Measurements from ENCODE around the gene PPP1R10.
A peak's percentile ranks its signal among the peaks of the same experiment; 100 is the strongest.

PPP1R10 gene

DNA sequence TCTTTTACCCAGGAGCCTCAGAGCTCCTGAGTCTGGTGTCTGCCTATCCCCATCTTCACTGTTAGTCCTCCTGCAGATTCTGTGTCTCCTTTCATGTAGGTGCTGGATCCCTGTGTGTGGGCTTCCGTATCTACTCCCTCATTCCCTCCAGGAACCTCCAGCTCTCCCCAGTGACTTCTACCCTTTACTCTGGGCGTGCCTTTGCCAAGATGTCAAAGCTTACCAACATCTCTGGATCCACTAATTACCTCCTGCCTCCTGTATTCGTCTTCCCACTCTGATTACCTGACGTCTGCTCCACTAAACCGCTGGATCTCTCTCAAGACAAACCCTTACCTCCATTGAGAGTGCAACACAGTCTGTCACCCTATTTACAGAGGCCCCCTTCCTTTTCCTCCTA lies 27.7 kb upstream of the PPP1R10 start:
- DNase-seq (ENCODE audit: low spot score), result no peak
- in situ Hi-C loops (cut with MboI; ENCODE audit: low sequenced_read_pairs, unreplicated experiment), result no loop called here
- TF ChIP-seq CTCF (IDR thresholded peaks at IDR 0.05; ENCODE audit: borderline replicate concordance, control extremely low read depth, extremely low read depth, insufficient read depth, missing control alignments), result no peak

DNA sequence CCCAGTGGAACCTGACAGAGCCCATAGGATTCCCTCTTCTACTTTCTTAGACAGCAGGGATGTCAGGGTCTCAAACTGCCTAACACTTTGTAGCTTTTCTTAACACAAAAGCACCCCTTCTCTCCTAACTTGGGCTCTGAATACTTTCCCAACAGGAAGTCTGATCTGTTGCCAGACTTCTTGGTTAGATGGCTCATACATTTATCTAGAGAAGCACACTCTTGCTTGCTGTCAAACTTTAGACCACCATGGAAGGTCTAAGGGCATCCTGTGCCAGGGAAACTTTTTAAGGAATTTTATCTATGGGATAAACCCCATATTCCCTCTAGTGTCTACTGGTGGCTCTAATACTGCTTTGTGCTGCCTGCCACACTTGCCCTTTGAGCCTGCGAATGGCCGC lies 26.6 kb upstream of the PPP1R10 start:
- in situ Hi-C loops (cut with MboI; ENCODE audit: low sequenced_read_pairs, unreplicated experiment), result no loop called here
- TF ChIP-seq CTCF (IDR thresholded peaks at IDR 0.05; ENCODE audit: borderline replicate concordance, control extremely low read depth, extremely low read depth, insufficient read depth, missing control alignments), result no peak
- no peak for DNase-seq (ENCODE audit: low spot score)

DNA sequence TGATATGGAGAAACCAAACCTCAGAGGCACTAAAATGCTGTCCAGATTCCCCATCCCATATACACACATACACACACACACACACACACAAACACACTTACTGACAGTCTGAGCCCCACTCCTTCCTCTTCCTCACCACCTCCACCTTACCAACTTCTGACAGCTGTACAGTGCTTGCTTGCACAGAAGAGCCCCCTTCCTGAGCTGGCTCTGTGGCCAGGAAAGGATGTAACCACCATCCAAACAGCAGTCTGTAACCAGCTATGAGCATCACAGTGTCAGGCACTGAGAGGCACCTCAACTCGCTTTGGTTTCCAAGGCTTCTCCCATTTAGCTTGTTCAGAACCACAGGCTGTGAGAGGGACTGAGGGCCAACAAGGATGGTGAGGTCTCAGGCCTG lies 24.0 kb upstream of the PPP1R10 start:
- no peak for TF ChIP-seq CTCF (IDR thresholded peaks at IDR 0.05; ENCODE audit: borderline replicate concordance, control extremely low read depth, extremely low read depth, insufficient read depth, missing control alignments)
- no peak for DNase-seq (ENCODE audit: low spot score)
- in situ Hi-C loops (cut with MboI; ENCODE audit: low sequenced_read_pairs, unreplicated experiment), result no loop called here

GRCh38 chr6:30640481-30640880 lies 23.4 kb upstream of the PPP1R10 start:
- no peak for TF ChIP-seq CTCF (IDR thresholded peaks at IDR 0.05; ENCODE audit: borderline replicate concordance, control extremely low read depth, extremely low read depth, insufficient read depth, missing control alignments)
- in situ Hi-C loops (cut with MboI; ENCODE audit: low sequenced_read_pairs, unreplicated experiment), result no loop called here
- no peak for DNase-seq (ENCODE audit: low spot score)

- in situ Hi-C loops (cut with MboI; ENCODE audit: low sequenced_read_pairs, unreplicated experiment), result no loop called here
- no peak for TF ChIP-seq CTCF (IDR thresholded peaks at IDR 0.05; ENCODE audit: borderline replicate concordance, control extremely low read depth, extremely low read depth, insufficient read depth, missing control alignments)
Observed at GRCh38 chr6:30635834-30636233, 18.8 kb upstream of the PPP1R10 start.

DNA sequence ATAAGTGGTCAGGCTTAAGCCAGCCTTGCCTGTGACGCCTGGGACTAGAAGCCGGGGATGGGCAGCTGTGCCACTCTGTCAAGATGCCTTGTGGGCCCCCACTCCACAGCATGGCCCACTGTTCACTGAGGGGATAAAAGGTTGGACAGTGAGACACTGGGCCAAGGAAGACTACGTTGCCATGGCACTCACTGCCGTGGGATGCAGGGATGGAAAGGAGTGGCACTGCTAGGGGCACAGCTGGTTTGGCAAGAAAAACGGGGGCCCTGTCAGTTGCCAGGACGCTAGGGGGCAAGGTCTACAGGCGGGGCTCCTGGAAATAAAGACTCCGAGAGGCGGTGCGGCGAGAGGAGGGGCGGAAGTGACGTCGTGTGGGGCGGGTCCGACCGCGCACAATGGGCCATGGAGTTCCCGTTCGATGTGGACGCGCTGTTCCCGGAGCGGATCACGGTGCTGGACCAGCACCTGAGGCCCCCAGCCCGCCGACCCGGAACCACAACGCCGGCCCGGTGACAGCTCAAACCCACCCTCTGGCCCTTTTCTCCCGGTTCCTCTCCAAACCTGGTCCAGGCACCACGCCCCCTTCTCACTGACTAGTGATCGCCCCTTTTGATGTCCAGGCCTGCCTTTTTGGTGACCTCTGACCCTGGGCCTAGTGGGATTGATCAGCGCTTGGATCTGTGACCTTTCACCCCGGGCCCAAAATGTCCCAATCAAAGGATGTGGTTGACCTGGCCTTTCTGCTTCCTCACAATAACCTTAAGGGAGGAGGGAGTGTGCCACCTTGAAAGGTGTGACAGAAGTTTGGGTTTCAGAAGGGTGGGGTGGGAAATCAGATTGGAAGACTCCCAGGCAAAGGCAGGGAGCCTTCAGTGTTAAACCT lies 9.7 kb upstream of the PPP1R10 start, which contains the start of gene ATAT1:
ATAT1 (plus strand) TSS at position 391 of the 883 bp plus-strand sequence.
- DNase-seq (ENCODE audit: low spot score), result peak; percentile 92
- in situ Hi-C loops (cut with MboI; ENCODE audit: low sequenced_read_pairs, unreplicated experiment), result no loop called here
- peak; percentile 31 for TF ChIP-seq CTCF (IDR thresholded peaks at IDR 0.05; ENCODE audit: borderline replicate concordance, control extremely low read depth, extremely low read depth, insufficient read depth, missing control alignments)

More at GRCh38 chr6:30635834-30636233, 18.8 kb upstream of the PPP1R10 start:
- no peak for DNase-seq (ENCODE audit: low spot score)
